Skeletal muscle cell (primary cell): ENCODE results near the gene IFITM1.
"Not testable (repeated sequence)": the region's sequence is repeated elsewhere in the genome, so short reads cannot be mapped to it uniquely, and the experiment has no call there.

Source experiments
- DNase-seq: peaks from one replicate; pipeline ENCODE4 v3.0.0-alpha.2; 2010; ENCODE audit warnings: low read depth
- H3K4me3 ChIP-seq: 2 replicates; pipeline ENCODE4 v1.5.1; 2011; ENCODE audit warnings: low read depth, mild to moderate bottlenecking, control low read depth, low read length, moderate library complexity

The IFITM1 gene

DNA sequence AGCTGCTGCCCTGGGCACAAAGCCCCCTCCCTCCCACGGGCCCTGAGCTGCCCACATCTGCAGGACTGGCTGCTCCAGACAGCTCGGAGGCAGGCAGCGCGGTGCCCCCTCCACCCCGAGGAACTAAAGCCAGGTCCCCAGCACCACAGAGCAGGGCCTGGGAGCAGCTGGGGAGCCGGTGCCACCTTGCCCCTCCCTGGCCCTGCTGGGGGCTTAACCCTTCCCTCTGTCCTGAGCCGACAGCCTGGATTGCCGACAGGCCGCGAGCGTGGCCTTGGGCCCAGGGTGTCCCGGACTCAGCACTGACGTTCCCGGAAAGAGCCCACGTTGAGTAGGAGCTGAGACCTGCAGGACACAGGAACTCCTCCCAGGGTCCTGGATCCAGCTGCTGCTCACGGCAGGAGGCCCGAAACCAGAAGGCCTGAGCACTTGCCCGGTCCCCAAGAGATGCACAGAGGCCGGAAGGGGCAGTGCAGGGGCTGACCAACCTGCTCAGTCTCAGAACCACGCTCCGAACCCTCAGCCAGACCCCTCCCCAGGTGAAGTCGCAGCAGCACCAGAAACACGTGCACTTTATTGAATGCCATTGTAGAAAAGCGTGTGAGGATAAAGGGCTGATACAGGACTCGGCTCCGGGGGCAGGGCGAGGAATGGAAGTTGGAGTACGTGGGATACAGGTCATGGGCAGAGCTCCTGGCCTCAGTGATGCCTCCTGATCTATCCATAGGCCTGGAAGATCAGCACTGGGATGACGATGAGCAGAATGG is 5.5 kb downstream of the IFITM1 start:
- peak overlapping the region; percentile 71 for H3K4me3 ChIP-seq
- DNase-seq, result not testable (repeated sequence)

DNA sequence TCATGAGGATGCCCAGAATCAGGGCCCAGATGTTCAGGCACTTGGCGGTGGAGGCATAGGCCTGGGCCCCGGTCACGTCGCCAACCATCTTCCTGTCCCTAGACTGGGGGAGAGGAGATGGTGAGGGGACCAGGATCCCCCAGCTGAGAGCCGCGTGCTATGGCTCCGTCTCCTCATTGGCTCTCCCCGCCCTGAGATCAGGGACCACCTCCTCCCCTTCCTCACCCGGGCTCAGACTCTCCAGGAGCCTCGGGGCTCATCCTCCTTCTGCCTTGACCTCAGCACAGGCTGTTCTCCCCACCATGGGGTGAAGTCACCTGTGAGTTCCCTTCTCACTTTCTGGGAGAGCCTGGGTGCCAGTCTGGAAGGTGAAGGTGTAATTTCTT is 6.0 kb downstream of the IFITM1 start:
- H3K4me3 ChIP-seq, result peak overlapping the region; percentile 71
- DNase-seq, result not testable (repeated sequence)

DNA sequence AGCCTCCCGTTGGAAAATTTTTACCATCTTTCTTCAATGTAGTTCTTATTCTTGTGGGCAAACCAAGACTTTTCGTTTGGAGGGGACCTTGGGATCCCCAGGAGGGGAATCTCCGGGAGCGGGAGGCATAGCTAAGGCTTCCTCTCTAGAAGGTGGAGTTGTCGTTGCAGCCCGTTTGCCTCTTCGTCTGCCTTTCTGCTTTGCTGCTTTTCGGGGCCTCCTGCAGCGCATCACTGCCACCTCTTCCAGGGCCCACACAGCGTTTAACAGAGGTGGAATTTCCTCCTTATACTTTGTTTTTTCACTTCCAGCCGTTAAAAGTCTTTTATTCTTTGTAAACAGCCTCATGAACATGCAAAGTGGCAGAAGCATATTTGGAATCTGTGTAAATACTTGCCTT is 10.3 kb downstream of the IFITM1 start:
- no peak for DNase-seq
- H3K4me3 ChIP-seq, result no peak overlapping the region

DNA sequence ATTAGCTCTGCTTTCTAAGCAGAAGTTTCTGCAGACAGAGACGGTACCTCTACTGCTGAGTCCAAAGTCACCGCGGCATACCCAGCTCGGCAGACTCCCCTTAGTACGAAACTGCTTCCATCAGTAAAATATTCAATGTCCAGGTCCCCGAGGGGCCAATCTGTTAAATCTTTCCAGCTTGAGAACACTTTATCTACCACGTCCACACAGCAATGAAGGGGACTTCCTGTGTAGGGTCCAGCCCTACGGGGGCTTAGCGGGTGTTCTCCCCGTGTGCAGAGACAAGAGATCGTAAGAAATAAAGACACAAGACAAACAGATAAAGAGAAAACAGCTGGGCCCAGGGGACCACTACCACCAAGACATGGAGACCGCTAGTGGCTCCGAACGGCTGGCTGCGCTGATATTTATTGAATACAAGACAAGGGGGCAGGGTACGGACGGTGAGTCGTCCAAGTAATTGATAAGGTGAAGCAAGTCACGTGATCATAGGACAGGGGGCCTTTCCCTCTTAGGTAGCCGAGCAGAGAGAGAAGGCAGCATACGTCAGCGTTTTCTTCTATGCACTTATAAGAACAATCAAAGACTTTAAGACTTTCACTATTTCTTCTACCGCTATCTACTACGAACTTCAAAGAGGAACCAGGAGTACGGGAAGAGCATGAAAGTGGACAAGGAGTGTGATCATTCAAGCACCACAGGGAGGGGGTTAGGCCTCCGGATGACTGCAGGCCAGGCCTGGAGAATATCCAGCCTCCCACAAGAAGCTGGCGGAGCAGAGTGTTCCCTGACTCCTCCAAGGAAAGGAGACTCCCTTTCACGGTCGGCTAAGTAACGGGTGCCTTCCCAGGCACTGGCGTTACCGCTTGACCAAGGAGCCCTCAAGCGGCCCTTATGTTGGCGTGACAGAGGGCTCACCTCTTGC is 11.0 kb downstream of the IFITM1 start:
- DNase-seq, H3K4me3 ChIP-seq: not testable (repeated sequence)

DNA sequence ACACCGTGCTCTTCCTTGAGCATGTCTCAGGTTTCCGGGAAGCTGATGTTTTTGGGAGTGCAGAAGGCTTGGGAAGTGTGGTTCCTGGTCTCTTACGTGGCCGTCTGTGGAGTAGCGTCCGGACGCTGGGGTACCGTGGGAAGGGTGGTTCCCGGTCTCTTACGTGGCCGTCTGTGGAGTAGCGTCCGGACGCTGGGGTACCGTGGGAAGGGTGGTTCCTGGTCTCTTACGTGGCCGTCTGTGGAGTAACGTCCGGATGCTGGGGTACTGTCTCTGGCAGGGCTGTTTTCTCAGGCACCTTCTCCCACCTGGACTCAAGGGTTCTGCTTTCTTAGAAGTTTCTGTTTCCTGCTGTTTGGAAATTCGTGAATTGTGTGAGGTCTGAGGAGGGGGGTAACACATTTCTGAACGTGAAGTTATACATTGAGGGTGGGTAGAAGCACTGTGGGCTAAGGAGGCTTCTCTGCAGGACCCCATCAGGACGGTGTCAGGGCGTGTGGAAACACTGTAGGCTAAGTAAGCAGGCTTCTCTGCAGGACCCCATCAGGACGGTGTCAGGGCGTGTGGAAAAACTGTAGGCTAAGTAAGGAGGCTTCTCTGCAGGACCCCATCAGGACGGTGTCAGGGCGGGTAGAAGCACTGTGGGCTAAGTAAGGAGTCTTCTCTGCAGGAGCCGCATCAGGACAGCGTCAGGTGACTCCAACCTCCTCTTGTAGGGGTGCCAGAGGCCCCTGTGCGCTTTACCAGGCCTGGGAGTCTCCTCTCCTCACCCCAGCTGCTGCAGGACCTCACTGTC is 12.2 kb downstream of the IFITM1 start:
- H3K4me3 ChIP-seq, result no peak overlapping the region
- no peak for DNase-seq

DNA sequence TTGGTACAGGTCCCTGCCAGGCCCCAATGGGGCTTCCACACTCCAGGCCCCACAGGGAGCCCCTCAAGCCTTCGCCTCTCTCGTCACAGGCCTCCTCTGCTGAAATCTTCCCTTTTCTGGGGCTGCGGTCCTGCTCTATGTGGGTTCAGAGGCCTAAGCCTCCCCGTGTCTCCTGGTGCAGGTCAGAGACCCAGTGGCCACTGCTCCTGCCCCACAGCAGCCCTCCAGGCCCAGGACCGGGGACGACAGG is 12.7 kb downstream of the IFITM1 start:
- H3K4me3 ChIP-seq, result no peak overlapping the region
- no peak for DNase-seq

DNA sequence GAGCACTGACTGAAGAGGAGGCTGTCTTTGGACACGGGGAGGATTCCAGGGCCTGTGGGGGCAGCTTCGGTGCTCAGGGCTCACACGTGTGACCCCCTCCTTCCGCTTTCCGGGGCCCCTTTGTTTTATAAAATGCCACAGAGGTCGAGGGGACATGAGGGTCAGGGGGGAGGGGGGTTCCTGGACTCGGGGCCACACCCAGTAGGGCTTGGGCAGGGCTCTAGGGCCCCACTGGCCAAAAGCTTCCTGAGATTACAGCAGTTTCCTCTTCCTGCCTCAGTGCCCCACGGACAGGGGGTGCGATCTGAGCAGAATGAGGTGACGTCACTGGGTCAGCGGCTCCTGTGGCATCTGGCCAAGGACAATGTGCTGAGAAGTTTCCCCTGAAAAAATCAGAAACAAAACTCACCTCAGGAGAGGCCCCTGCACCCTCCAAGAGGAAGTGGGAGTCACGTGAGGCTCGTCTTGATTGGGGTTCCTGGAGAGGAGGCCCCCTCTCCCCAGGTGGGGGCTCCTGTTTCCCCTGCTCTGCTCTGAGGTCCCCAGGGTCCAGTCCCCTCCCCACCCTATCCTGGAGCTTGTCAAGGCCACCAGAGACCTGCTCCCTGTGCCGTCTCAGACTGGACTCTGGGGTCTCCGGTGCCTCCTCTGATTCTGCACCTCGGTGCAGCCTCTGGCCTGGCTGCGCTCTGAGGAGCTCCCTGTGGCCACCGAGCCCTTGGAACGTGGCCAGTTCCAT is 13.2 kb downstream of the IFITM1 start:
- no peak for DNase-seq
- H3K4me3 ChIP-seq, result no peak overlapping the region

DNA sequence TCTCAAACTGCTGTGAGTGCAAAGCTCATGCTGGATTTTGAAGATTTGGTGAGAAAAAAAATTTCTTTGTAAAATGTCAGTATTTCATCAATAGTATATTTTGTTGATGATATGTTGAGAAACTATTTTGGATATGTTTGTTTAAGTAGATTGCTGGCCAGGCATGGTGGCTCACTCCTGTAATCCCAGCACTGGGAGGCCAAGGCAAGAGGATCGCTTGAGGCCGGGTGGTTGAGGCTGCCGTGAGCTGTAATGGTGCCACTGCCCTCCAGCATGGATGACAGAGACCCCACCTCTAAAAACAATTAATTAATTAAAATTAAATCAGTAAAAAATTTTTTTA is 13.7 kb downstream of the IFITM1 start:
- no peak overlapping the region for H3K4me3 ChIP-seq
- no peak for DNase-seq

DNA sequence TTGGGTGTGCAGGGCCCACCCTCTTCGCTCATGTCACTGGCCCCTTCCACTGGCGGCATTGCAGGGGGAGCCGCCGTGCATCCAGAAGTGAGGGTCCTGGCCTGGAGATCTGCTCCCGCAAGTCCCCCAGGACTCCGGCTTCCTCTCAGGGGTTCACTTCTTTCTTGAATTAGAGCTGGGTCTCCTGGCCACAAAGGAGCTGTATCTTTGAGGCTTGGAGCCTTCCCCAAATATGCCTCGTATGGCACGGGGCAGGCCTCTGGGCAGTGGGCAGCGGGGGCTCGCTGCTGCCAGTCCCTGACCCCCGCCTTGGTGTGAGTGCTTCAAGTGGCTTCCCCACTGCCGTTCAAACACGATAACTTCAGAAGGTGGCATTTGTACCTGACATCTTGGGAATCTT is 14.2 kb downstream of the IFITM1 start:
- DNase-seq, result no peak

DNA sequence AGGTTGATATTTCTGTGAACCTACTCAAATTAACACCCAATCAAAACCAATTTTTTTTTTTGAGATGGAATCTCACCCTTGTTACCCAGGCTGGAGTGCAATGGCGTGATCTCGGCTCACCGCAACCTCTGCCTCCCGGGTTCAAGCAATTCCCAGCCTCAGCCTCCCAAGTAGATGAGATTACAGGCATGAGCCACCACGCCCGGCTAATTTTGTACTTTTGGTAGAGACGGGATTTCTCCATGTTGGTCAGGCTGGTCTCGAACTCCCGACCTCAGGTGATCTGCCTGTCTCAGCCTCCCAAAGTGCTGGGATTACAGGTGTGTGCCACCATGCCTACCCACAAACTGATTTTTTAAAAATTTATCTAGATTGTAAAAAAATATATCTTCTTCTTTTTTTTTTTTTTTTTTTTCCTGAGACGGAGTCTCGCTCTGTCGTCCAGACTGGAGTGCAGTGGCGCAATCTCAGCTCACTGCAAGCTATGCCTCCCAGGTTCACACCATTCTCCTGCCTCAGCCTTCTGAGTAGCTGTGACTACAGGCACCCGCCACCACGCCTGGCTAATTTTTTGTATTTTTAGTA is 14.8 kb downstream of the IFITM1 start:
- not testable (repeated sequence) for DNase-seq, H3K4me3 ChIP-seq

More for the DNA sequence above, 14.2 kb downstream of the IFITM1 start:
- no peak overlapping the region for H3K4me3 ChIP-seq

DNA sequence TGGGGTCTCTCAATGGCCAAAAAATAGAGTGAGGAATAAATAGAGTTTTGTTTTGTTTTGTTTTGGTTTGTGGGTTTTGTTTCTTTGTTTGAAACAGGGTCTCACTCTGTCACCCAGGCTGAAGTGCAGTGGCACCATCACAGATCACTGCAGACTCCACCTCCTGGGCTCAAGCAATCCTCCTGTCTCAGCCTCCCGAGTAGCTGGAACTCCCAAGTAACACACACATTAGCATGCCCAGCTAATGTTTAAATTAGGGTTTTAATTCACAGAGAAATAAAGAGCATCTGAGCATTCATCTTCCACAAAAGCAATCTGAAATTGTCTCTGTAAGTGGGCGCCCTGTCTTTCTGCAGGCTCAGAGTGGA is 16.0 kb downstream of the IFITM1 start:
- no peak overlapping the region for H3K4me3 ChIP-seq
- DNase-seq, result no peak

DNA sequence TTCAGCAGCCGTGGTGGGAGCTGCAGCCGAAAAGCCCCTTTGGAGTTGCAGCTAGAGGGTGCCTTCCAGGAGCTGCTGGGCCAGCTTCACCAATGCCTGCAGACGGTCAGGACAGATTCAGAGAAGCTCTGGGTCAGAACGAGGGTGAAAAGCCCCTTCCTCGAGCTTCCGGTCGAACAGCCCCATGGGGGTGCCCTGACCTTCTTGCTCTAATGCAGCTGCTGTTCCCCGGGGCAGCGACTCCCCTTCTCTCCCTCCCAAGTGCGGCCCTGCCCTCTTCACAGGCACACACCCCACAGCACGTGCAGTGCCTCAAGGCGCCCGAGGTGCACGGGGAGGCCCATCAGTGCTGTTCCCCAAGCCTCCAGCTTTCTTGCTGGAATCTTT is 16.5 kb downstream of the IFITM1 start:
- H3K4me3 ChIP-seq, result no peak overlapping the region
- DNase-seq, result no peak

DNA sequence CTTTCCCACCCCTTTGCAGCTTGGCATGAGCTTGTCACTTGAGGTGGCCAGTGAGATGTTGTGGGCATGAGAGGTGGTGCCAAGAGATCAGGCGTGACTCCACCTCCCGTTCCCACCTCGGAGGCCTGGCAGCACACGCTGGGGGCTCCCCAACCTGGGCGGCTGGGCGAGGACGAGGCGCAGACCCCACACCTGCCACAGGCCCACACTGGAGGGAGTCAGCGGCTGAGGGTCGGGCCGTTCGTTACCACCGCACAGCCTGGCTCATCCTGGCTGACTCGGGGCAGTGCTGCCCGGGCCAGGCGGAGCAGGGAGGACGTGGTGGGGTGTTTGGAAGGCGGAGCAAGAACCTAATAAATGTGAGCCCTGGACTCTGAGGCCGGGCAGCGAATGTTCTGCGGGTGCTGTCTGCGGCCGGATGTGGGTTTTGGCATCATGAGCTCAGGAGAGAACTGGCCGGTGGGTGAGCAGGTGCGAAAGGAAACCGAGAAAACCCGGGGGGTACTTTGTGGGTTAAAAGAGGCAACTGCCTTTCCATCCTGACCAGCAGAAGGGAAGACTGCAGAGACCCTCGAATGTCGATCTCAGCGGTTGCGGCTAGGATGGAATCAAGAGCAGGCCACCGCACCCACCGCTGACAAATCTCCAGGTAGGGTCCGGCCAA is 17.0 kb downstream of the IFITM1 start:
- H3K4me3 ChIP-seq, result no peak overlapping the region
- DNase-seq, result no peak

DNA sequence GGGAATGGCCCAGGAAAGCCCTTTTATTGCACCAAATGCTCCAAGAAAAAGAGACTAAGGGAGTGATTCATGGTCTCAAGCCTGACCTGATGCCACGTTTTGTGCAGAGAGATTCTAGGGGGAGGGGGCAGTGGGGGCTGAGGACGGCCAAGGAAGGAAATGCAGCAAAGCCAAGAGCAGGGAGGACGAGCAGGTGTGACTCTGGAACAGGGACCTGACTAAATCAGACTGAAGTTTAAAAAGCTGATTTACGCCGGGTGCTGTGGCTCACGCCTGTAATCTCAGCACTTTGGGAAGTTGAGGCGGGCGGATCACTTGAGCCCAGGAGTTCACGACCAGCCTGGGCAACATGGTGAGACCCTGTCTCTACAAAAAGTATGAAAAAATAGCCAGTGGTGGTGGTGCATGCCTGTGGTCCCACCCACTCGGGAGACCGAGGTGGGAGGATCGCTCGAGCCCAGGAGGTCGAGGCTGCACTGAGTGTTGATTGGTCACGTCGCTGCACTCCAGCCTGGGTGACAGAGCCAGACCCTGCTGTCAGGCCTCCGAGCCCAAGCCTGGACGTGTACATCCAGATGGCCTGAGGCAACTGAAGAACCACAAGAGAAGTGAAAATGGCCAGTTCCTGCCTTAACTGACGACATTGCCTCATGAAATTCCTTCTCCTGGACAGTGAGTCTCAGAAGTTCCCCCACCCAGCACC is 17.7 kb downstream of the IFITM1 start:
- no peak overlapping the region for H3K4me3 ChIP-seq

DNA sequence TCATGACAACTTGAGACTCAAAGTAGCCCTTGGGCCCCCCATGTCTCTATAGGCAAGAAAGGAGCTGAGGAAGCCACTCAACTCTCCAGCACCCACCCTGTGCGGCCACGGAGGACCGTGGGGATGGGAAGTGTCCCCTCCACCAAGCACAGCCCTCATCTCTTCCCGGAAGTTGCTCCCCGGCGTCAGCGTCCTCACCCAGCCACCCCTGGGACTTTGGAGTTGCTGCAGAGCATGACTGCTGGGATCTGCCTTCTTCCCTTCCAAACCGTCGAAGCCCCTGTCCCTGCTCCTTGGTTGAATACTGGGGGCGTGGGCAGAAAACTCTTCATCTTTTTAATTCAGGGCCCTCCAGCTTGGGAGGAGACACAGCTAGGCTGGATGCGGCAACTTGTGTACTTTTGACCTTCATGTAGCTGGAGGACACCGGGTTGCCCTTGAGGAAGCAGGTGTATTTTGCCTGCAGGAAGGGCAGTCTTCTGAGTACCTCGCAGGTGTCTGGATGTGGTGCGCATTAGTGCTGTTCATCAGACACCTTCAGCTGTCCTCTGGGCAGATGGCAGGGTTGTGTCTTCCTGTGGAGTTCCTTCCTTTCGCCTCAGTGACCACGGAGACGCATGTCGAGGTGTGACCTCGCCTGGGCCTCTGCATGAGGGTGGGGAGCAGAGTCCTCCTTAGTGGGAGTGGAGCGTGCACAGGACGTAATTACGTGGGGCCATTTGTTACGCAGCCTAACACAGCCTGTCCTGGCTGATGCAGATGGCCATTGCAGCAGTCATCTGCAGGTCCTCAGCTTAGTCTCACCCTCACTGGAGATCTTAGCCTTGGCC is 19.0 kb downstream of the IFITM1 start:
- no peak for DNase-seq
- H3K4me3 ChIP-seq, result no peak overlapping the region

More for the DNA sequence above, 17.7 kb downstream of the IFITM1 start:
- no peak for DNase-seq

DNA sequence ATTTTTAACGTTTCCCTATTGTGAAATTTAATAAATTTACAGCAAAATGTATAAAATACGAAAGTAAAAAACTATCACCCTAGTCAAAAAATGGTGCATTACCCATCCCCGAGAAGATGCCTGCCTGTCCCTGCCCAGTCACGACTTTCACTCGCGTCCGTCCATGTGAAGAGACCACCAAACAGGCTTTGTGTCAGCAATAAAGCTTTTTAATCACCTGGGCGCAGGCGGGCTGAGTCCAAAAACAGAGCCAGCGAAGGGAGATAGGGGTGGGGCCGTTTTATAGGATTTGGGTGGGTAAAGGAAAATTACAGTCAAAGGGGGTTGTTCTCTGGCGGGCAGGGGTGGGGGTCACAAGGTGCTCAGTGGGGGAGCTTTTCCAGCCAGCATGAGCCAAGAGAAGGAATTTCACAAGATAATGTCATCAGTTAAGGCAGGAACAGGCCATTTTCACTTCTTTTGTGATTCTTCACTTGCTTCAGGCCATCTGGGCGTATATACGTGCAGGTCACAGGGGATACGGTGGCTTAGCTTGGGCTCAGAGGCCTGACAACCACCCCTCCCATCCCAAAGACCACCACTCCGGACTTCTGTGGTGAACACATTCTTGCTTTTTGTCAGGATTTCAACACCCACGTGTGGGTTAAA is 19.9 kb downstream of the IFITM1 start:
- DNase-seq, H3K4me3 ChIP-seq: not testable (repeated sequence)
